K562 (cell line): Measurements from ENCODE around the gene SNX27. TPM values are rescaled to one million over a fixed set of nuclear protein-coding genes. Genes with fewer than 3 reads are reported as not detected.

ENCODE experiments used
- ATAC-seq: fragments of 200-7000 bp; cut with Tn5 transposase; 3 replicates; pipeline ENCODE4 v1.9.1; 2020; ENCODE audit warnings: moderate library complexity
- BruUV-seq: library from RNA; stranded (reverse); fragments of 400-500 nt; replicated peaks from 2 replicates; lab custom pipeline; 2021; lab: Mats Ljungman, UMichigan
- CTCF ChIA-PET: fragments of 300-600 bp; formaldehyde crosslinking; extraction: SDS; loops from one replicate; lab custom pipeline; 2021; ENCODE audit warnings: low intra/inter-chr PET ratio; lab: Yijun Ruan, JAX
- POLR2A ChIA-PET: fragments of 300-600, 350-650 bp; sonication (Branson Sonifier 250); formaldehyde crosslinking; extraction: SDS; loops from one replicate; lab custom pipeline; 2021; ENCODE audit warnings: antibody characterized with exemption, inconsistent platforms; lab: Yijun Ruan, JAX
- DNase-seq, 4 experiments: peaks; one replicate each; pipeline versions ENCODE4 v3.0.0 to v3.0.0-alpha.2; 2011 to 2018; ENCODE audit warnings: low spot score in 3 of 4, mixed read lengths in 3 of 4; ENCODE audit errors: extremely low read depth in 1 of 4
- FAIRE-seq: peaks from 2 replicates; lab custom pipeline; 2011; peaks lifted over from hg19 to GRCh38; lab: Jason Lieb, UNC
- H2AFZ ChIP-seq: 2 replicates; pipeline ENCODE4 v1.6.0; 2011; ENCODE audit warnings: low read depth, low read length, control low read depth, inconsistent platforms
- H3K27ac ChIP-seq: fragments of 200-600 bp; 3 replicates; pipeline ENCODE4 v1.8.0; 2011; ENCODE audit warnings: low read depth, mild to moderate bottlenecking, control low read depth, inconsistent platforms, low read length, moderate library complexity, mixed read lengths; ENCODE audit errors: extremely low read depth
- H3K27me3 ChIP-seq, 2 experiments: fragments of 300-600 bp in 1 of 2; 2 replicates in 1 of 2; 3 replicates in 1 of 2; pipeline versions ENCODE4 v1.6.0 to v1.8.0; 2011; ENCODE audit warnings: inconsistent platforms in 2 of 2, low read length in 2 of 2, mild to moderate bottlenecking in 1 of 2, mixed read lengths in 1 of 2, moderate library complexity in 1 of 2; ENCODE audit not compliant: control insufficient read depth in 2 of 2, insufficient read depth in 2 of 2
- H3K36me3 ChIP-seq: fragments of 300-600 bp; 3 replicates; pipeline ENCODE4 v1.8.0; 2011; ENCODE audit warnings: mild to moderate bottlenecking, low read length, inconsistent platforms; ENCODE audit not compliant: control insufficient read depth, insufficient read depth
- H3K4me1 ChIP-seq, 2 experiments: fragments of 200-600 bp in 1 of 2; replicated peaks in 1 of 2; 2 replicates in 1 of 2; 3 replicates in 1 of 2; pipeline versions ENCODE4 v1.5.1 to v1.8.0; 2011; ENCODE audit warnings: inconsistent platforms in 2 of 2, low read length in 2 of 2, mild to moderate bottlenecking in 1 of 2, mixed read lengths in 1 of 2, moderate library complexity in 1 of 2; ENCODE audit not compliant: control insufficient read depth in 2 of 2, insufficient read depth in 2 of 2
- H3K4me2 ChIP-seq: 2 replicates; pipeline ENCODE4 v1.6.1; 2011; ENCODE audit warnings: low read length, control low read depth, inconsistent platforms, mixed read lengths; ENCODE audit not compliant: insufficient read depth
- H3K4me3 ChIP-seq: fragments of 200-600 bp; sonication (generic), shearing (Covaris generic); 2 replicates; pipeline ENCODE4 v1.5.1; 2016; ENCODE audit warnings: control low read depth, inconsistent platforms
- H3K79me2 ChIP-seq: fragments of 200-600 bp; 3 replicates; pipeline ENCODE4 v1.8.0; 2011; ENCODE audit warnings: low read length, inconsistent platforms; ENCODE audit not compliant: control insufficient read depth, insufficient read depth
- H3K9ac ChIP-seq, 2 experiments: 2 replicates each; pipeline versions ENCODE4 v1.6.0 to v1.6.1; 2011; ENCODE audit warnings: low read depth in 2 of 2, low read length in 2 of 2, control low read depth in 1 of 2, inconsistent platforms in 1 of 2, mild to moderate bottlenecking in 1 of 2, mixed read lengths in 1 of 2; ENCODE audit not compliant: insufficient read depth in 1 of 2
- H3K9me1 ChIP-seq: one replicate; pipeline ENCODE4 v1.6.0; 2011; ENCODE audit warnings: inconsistent platforms, mild to moderate bottlenecking, low read length, moderate library complexity; ENCODE audit not compliant: control insufficient read depth, insufficient read depth
- H3K9me3 ChIP-seq: replicated peaks from 2 replicates; pipeline ENCODE4 v1.5.1; 2011; ENCODE audit warnings: low read depth, low read length, inconsistent platforms; ENCODE audit not compliant: control insufficient read depth, insufficient read depth
- H4K20me1 ChIP-seq: replicated peaks from 2 replicates; pipeline ENCODE4 v1.6.1; 2011; ENCODE audit warnings: low read length, inconsistent platforms, mixed read lengths; ENCODE audit not compliant: control insufficient read depth, insufficient read depth
- NR1H2 ChIP-seq: sonication (generic); formaldehyde crosslinking; IDR thresholded peaks from 2 replicates; pipeline ENCODE4 v1.4.0; 2020; ENCODE audit warnings: mild to moderate bottlenecking, missing genetic modification reagents
- TAF9B ChIP-seq: fragments of 450-650 bp; IDR thresholded peaks from 2 replicates; pipeline ENCODE4 v1.6.1; 2018; ENCODE audit warnings: mild to moderate bottlenecking; ENCODE audit not compliant: partially characterized antibody
- ZNF324 ChIP-seq: fragments of 250-450 bp; sonication (Bioruptor Pico); IDR thresholded peaks from 2 replicates; pipeline ENCODE4 v1.4.0; 2020; ENCODE audit warnings: mild to moderate bottlenecking
- WGBS: fragments of 100-300 bp; shearing (Covaris generic); methylation state at CpG from one replicate; pipeline ENCODE4 v1.1.6; 2016; ENCODE audit warnings: low coverage, mixed read lengths; ENCODE audit not compliant: insufficient coverage; ENCODE audit errors: missing lambda C conversion rate; 5-methylcytosine and 5-hydroxymethylcytosine counted together
- in situ Hi-C: fragments of 300-500 bp; cut with MboI; formaldehyde crosslinking; loops from 4 replicates; pipeline ENCODE4 v1.15.0; 2018; ENCODE audit warnings: inconsistent platforms, mixed read lengths
- intact Hi-C: fragments of 100-400 bp; cut with micrococcal nuclease; formaldehyde crosslinking; loops from 2 replicates; pipeline ENCODE4 v1.14.2; 2022
- polyA plus RNA-seq, 8 experiments: library from polyadenylated mRNA; depleted of rRNA in 4 of 8; stranded (reverse) in 5 of 8; unstranded in 3 of 8; fragments of >200 nt; fragmentation: Nextera tagmentation in 2 of 8; fragmentation: Illumina TruSeq in 1 of 8; extraction: Ambion mirVana in 2 of 8; extraction: Trizol in 1 of 8; gene quantifications; 2 replicates each; pipeline versions ENCODE4 v1.2.1 to v1.2.3, GENCODE V29; 2011 to 2014; ENCODE audit warnings: inconsistent platforms in 1 of 8, missing spikeins in 1 of 8
- total RNA-seq, 7 experiments: library from RNA; depleted of rRNA in 6 of 7; stranded (reverse); fragments of >200 nt in 6 of 7; fragmentation: Illumina TruSeq in 2 of 7; extraction: Trizol in 2 of 7; gene quantifications; 2 replicates each; pipeline versions ENCODE4 v1.2.1 to v1.2.3, GENCODE V29; 2011 to 2021; ENCODE audit warnings: low replicate concordance in 1 of 7
- TF ChIP-seq, protein P1 (sequence below): fragments of 450-650 bp; IDR thresholded peaks from 2 replicates; pipeline ENCODE4 v1.6.1; 2016; ENCODE audit warnings: borderline replicate concordance

Gene SNX27
- total and polyA plus RNA-seq, 9 of the 15 experiments (the other 6 are each of a cell fraction or from before 2014, with no cell fraction given), result 4.5 to 18.7 (median 10.1) TPM

- ChIA-PET POLR2A (no interaction called here), CTCF (no interaction called here)
- FAIRE-seq (no peak), DNase-seq (no peak), ATAC-seq (no peak)
- Histone ChIP-seq H3K27ac (no peak overlapping the region), H3K36me3 (peaks cover 4% of the 10 kb centered on the region; the same call in 2 of the 3 replicates), H3K4me1 (no peaks in the 10 kb centered on the region; a peak in 2 of 5 replicates), H4K20me1 (no peaks in the 10 kb centered on the region), H3K79me2 (no peaks in the 10 kb centered on the region; the same call in 2 of the 3 replicates), H2AFZ (no peak overlapping the region), H3K27me3 (no peaks in the 10 kb centered on the region), H3K4me3 (no peak overlapping the region), H3K4me2 (no peak overlapping the region), H3K9ac (no peak overlapping the region), H3K9me3 (no peaks in the 10 kb centered on the region), H3K9me1 (no peaks in the 10 kb centered on the region)
- BruUV-seq, result no TSS peak
- in situ Hi-C loops, result no loop called here
- 66% methylated on average over 2 of the region's 2 CpGs for WGBS
- TF ChIP-seq NR1H2 (CRISPR knock-in tag), result no peak
- TF ChIP-seq, protein P1, sequence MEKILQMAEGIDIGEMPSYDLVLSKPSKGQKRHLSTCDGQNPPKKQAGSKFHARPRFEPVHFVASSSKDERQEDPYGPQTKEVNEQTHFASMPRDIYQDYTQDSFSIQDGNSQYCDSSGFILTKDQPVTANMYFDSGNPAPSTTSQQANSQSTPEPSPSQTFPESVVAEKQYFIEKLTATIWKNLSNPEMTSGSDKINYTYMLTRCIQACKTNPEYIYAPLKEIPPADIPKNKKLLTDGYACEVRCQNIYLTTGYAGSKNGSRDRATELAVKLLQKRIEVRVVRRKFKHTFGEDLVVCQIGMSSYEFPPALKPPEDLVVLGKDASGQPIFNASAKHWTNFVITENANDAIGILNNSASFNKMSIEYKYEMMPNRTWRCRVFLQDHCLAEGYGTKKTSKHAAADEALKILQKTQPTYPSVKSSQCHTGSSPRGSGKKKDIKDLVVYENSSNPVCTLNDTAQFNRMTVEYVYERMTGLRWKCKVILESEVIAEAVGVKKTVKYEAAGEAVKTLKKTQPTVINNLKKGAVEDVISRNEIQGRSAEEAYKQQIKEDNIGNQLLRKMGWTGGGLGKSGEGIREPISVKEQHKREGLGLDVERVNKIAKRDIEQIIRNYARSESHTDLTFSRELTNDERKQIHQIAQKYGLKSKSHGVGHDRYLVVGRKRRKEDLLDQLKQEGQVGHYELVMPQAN, result no peak
- TF ChIP-seq ZNF324 (CRISPR knock-in tag), result no peak
- TF ChIP-seq TAF9B, result no peak
- intact Hi-C loops, result no loop called here
These were observed 32.2 kb downstream of the SNX27 start for GRCh38 chr1:151644001-151644400.
